Colonic mucosa (tissue), 4 donors: ENCODE data around the gene FCER2. TPM values are rescaled to one million over a fixed set of nuclear protein-coding genes. Genes with fewer than 3 reads are reported as not detected.

Experiments
- DNase-seq: peaks from one replicate; pipeline ENCODE4 v3.0.0-alpha.2; 2020
- H3K27ac ChIP-seq: fragments of 200-600 bp; one replicate; pipeline ENCODE4 v1.8.0; 2021
- H3K27me3 ChIP-seq: fragments of 200-600 bp; one replicate; pipeline ENCODE4 v1.8.0; 2021
- H3K36me3 ChIP-seq: fragments of 200-600 bp; one replicate; pipeline ENCODE4 v1.8.0; 2021
- H3K4me1 ChIP-seq: fragments of 200-600 bp; one replicate; pipeline ENCODE4 v1.8.0; 2021; ENCODE audit warnings: mild to moderate bottlenecking
- H3K4me3 ChIP-seq: fragments of 200-600 bp; one replicate; pipeline ENCODE4 v1.8.0; 2021
- H3K9ac ChIP-seq, 2 donors: one replicate each; pipeline ENCODE4 v1.7.0; 2013; ENCODE audit warnings: control low read depth in 2 of 2, low read depth in 2 of 2, low read length in 2 of 2
- H3K9me3 ChIP-seq: fragments of 200-600 bp; one replicate; pipeline ENCODE4 v1.8.0; 2021
- CTCF ChIP-seq: fragments of 200-600 bp; IDR thresholded peaks from one replicate; pipeline ENCODE4 v1.8.0; 2022; ENCODE audit warnings: antibody characterized with exemption, mild to moderate bottlenecking
- intact Hi-C: fragments of 100-400 bp; cut with DNase I; formaldehyde crosslinking; loops from one replicate; pipeline ENCODE4 v1.14.1; 2022
- total RNA-seq, 2 donors: library from RNA; stranded (reverse); fragmentation: NEBNext Ultra II Directional in 1 of 2; extraction: Animal tissue kit (Norgen Biotek cat#: 25700) in 1 of 2; gene quantifications; one replicate each; pipeline ENCODE4 v1.2.1, GENCODE V29; 2021
- donor health status: healthy.
- donor health status: DM: no; HTN: no; CAD: no.
- donor health status: DM: no; HTN: no; CAD: no.

FCER2 gene
- total RNA-seq, 2 donors from 2014 or later, result 0.35 to 1.3 TPM

GRCh38 chr19:7643031-7643415, 58.9 kb downstream of the FCER2 start:
- no peaks in the 10 kb centered on the region for H3K36me3 ChIP-seq
- DNase-seq, result no peak
- H3K27ac ChIP-seq, result no peak overlapping the region
- H3K9me3 ChIP-seq, result no peaks in the 10 kb centered on the region
- no peaks in the 10 kb centered on the region for H3K4me1 ChIP-seq
- H3K9ac ChIP-seq, result no peak overlapping the region
- H3K27me3 ChIP-seq, result no peaks in the 10 kb centered on the region
- TF ChIP-seq CTCF, result no peak
- H3K4me3 ChIP-seq, result no peak overlapping the region
- intact Hi-C loops, result no loop called here

GRCh38 chr19:7642295-7643030, 59.5 kb downstream of the FCER2 start:
- Histone ChIP-seq H3K4me3 (no peak overlapping the region), H3K4me1 (no peaks in the 10 kb centered on the region), H3K27me3 (no peaks in the 10 kb centered on the region), H3K9me3 (no peaks in the 10 kb centered on the region), H3K36me3 (no peaks in the 10 kb centered on the region), H3K9ac (no peak overlapping the region), H3K27ac (no peak overlapping the region)
- intact Hi-C loops, result no loop called here
- TF ChIP-seq CTCF, result no peak
- no peak for DNase-seq

- Histone ChIP-seq H3K9me3 (no peaks in the 10 kb centered on the region), H3K27me3 (no peaks in the 10 kb centered on the region), H3K9ac (no peak overlapping the region), H3K36me3 (no peaks in the 10 kb centered on the region), H3K4me3 (no peak overlapping the region), H3K27ac (no peak overlapping the region), H3K4me1 (no peaks in the 10 kb centered on the region)
- intact Hi-C loops, result no loop called here
- DNase-seq, result no peak
- no peak for TF ChIP-seq CTCF
Measured at GRCh38 chr19:7641290-7642276, 60.3 kb downstream of the FCER2 start.

- no peak for DNase-seq
- intact Hi-C loops, result no loop called here
- no peaks in the 10 kb centered on the region for H3K36me3 ChIP-seq
- no peak overlapping the region for H3K9ac ChIP-seq
- H3K4me1 ChIP-seq, result no peaks in the 10 kb centered on the region
- H3K4me3 ChIP-seq, result no peak overlapping the region
- no peak for TF ChIP-seq CTCF
- no peaks in the 10 kb centered on the region for H3K27me3 ChIP-seq
- no peaks in the 10 kb centered on the region for H3K9me3 ChIP-seq
- no peak overlapping the region for H3K27ac ChIP-seq
Measured at GRCh38 chr19:7640803-7641202, 61.1 kb downstream of the FCER2 start.

- no peak for TF ChIP-seq CTCF
- intact Hi-C loops, result no loop called here
- no peak overlapping the region for H3K9ac ChIP-seq
- no peak overlapping the region for H3K27ac ChIP-seq
- no peaks in the 10 kb centered on the region for H3K27me3 ChIP-seq
- no peaks in the 10 kb centered on the region for H3K4me1 ChIP-seq
- no peaks in the 10 kb centered on the region for H3K9me3 ChIP-seq
- no peak overlapping the region for H3K4me3 ChIP-seq
- H3K36me3 ChIP-seq, result no peaks in the 10 kb centered on the region
- no peak for DNase-seq
Measured at GRCh38 chr19:7639863-7640348, 62.0 kb downstream of the FCER2 start.
